ENCODE results near the gene SBF2.
"Not testable (repeated sequence)": the region's sequence is repeated elsewhere in the genome, so short reads cannot be mapped to it uniquely, and the experiment has no call there.

The SBF2 gene

GRCh38 chr11:9748361-9748970 lies 545.6 kb downstream of the SBF2 start:
- H3K4me3 ChIP-seq (ENCODE audit: low read depth, low read length), result no peak overlapping the region
- peak; percentile 78 for TF ChIP-seq CTCF (conservative IDR thresholded peaks at IDR 0.05; ENCODE audit: low read depth, low read length)
- peak; percentile 87 for DNase-seq (ENCODE audit: low read depth)

GRCh38 chr11:9747828-9748227 lies 546.2 kb downstream of the SBF2 start:
- DNase-seq (ENCODE audit: low read depth), result no peak
- H3K4me3 ChIP-seq (ENCODE audit: low read depth, low read length), result no peak overlapping the region
- no peak for TF ChIP-seq CTCF (conservative IDR thresholded peaks at IDR 0.05; ENCODE audit: low read depth, low read length)

GRCh38 chr11:9747229-9747628 lies 546.8 kb downstream of the SBF2 start:
- H3K4me3 ChIP-seq (ENCODE audit: low read depth, low read length), result no peak overlapping the region
- no peak for TF ChIP-seq CTCF (conservative IDR thresholded peaks at IDR 0.05; ENCODE audit: low read depth, low read length)
- DNase-seq (ENCODE audit: low read depth), result no peak

DNA sequence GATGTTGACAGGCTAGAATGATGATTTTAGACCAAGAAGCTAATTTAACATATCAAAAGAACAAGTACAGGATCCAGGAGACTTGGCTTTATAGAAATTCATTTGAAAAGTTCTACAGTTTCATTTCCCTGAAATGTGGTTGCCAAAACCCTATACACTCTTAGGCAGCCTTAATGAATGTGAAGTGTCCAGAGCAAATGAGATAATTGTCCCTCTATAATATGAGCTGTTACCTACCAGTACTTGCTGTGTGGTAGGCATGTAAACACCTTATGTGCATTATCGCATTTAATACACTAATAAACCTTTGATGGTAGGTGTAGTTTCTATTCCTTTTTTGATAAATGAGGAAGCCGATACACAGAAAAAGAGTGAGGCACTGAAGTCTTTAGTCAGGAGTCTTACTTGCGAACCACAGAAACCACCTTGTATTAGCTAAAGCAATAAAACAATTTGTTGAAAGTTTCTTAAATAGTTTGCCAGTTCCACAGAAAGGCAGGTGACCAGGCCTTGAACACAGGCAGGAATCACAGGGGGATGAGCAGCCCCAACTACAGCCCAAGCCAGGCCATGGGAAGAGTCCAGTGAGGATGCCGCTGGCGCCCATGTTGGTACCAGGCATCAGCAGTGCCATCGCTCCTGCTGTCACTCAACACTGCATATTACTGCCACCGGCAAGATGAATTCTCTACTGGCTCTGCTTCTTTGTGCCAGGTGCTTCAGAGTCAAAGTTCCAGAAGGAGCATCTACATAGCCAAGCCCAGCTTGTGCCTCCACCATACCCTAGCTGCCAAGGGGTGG lies 548.4 kb downstream of the SBF2 start:
- DNase-seq (ENCODE audit: low read depth), result no peak
- no peak for TF ChIP-seq CTCF (conservative IDR thresholded peaks at IDR 0.05; ENCODE audit: low read depth, low read length)
- no peak overlapping the region for H3K4me3 ChIP-seq (ENCODE audit: low read depth, low read length)

DNA sequence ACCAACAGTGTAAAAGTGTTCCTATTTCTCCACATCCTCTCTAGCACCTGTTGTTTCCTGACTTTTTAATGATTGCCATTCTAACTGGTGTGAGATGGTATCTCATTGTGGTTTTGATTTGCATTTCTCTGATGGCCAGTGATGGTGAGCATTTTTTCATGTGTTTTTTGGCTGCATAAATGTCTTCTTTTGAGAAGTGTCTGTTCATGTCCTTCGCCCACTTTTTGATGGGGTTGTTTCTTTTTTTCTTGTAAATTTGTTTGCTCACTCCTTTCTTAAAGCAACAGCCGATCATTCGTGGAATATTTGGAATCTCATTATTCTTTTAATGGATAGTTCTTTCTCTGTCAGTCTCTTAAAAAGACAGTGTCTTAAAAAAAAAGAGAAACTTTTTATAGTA lies 550.5 kb downstream of the SBF2 start:
- DNase-seq (ENCODE audit: low read depth); H3K4me3 ChIP-seq (ENCODE audit: low read depth, low read length): not testable (repeated sequence)

- no peak overlapping the region for H3K4me3 ChIP-seq (ENCODE audit: low read depth, low read length)
- TF ChIP-seq CTCF (conservative IDR thresholded peaks at IDR 0.05; ENCODE audit: low read depth, low read length), result no peak
- DNase-seq (ENCODE audit: low read depth), result no peak
These were observed 552.8 kb downstream of the SBF2 start for GRCh38 chr11:9741260-9741659.

- TF ChIP-seq CTCF (conservative IDR thresholded peaks at IDR 0.05; ENCODE audit: low read depth, low read length), result no peak
These were observed 553.7 kb downstream of the SBF2 start for GRCh38 chr11:9740202-9740883.

More at GRCh38 chr11:9740202-9740883, 553.7 kb downstream of the SBF2 start:
- DNase-seq (ENCODE audit: low read depth), result no peak
- no peak overlapping the region for H3K4me3 ChIP-seq (ENCODE audit: low read depth, low read length)
